DOHH2 (cell line): ENCODE data around the gene MSH5.

Experiments
- EZH2phosphoT487 ChIP-seq: fragments of 200-600 bp; sonication (generic); IDR thresholded peaks from 2 replicates; pipeline ENCODE4 v1.6.1; 2017; ENCODE audit warnings: borderline replicate concordance, mild to moderate bottlenecking, antibody characterized with exemption, low read length, moderate library complexity, mixed read lengths
- TF ChIP-seq, protein P1 (sequence below): fragments of 200-600 bp; sonication (generic); IDR thresholded peaks from one replicate; pipeline ENCODE4 v1.5.1; 2014; ENCODE audit warnings: antibody characterized with exemption, mild to moderate bottlenecking, low read depth, low read length; ENCODE audit not compliant: poor library complexity, severe bottlenecking

DNA sequence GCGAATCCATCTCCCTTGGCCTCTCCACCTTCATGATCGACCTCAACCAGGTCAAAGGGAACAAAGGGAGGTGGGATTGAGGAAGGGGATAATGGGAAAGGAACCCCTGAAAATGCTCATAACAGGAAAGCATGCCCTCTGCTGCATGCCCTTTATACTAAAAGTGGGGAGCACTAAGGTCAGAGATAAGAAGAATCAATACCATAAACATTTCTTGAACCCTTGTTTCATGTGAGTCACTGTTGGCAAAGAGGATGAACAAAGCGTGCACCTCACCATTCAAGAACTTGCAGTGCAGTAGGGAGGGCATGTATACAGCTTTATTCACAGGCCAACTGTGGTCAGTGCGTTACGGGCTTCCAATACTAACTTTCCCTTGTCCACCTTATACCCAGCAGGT lies 21.0 kb downstream of the MSH5 start:
- TF ChIP-seq, protein P1, sequence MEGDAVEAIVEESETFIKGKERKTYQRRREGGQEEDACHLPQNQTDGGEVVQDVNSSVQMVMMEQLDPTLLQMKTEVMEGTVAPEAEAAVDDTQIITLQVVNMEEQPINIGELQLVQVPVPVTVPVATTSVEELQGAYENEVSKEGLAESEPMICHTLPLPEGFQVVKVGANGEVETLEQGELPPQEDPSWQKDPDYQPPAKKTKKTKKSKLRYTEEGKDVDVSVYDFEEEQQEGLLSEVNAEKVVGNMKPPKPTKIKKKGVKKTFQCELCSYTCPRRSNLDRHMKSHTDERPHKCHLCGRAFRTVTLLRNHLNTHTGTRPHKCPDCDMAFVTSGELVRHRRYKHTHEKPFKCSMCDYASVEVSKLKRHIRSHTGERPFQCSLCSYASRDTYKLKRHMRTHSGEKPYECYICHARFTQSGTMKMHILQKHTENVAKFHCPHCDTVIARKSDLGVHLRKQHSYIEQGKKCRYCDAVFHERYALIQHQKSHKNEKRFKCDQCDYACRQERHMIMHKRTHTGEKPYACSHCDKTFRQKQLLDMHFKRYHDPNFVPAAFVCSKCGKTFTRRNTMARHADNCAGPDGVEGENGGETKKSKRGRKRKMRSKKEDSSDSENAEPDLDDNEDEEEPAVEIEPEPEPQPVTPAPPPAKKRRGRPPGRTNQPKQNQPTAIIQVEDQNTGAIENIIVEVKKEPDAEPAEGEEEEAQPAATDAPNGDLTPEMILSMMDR = no peak
- TF ChIP-seq EZH2phosphoT487 = no peak
